Psoas muscle (tissue), 8 donors: ENCODE measurements around the gene FUT9. TPM values are rescaled to one million over a fixed set of nuclear protein-coding genes. Genes with fewer than 3 reads are reported as not detected.

ENCODE experiments used
- ATAC-seq, 4 donors: fragments of 200-7000 bp; cut with Tn5 transposase; one replicate each; pipeline ENCODE4 v1.9.1; 2020; ENCODE audit warnings: moderate library complexity in 3 of 4, mild to moderate bottlenecking in 2 of 4
- DNase-seq, 2 donors: peaks; one replicate each; pipeline ENCODE4 v3.0.0-alpha.2; 2020
- H3K27ac ChIP-seq: fragments of 200-600 bp; one replicate; pipeline ENCODE4 v1.8.0; 2022
- H3K27me3 ChIP-seq, 3 donors: fragments of 200-600 bp in 1 of 3; one replicate each; pipeline versions ENCODE4 v1.6.1 to v1.8.0; 2013 to 2022; ENCODE audit warnings: low read length in 2 of 3, mild to moderate bottlenecking in 2 of 3, moderate library complexity in 1 of 3; ENCODE audit not compliant: insufficient read depth in 3 of 3
- H3K36me3 ChIP-seq, 2 donors: fragments of 200-600 bp in 1 of 2; one replicate each; pipeline versions ENCODE4 v1.6.1 to v1.8.0; 2013 to 2022; ENCODE audit warnings: low read depth in 1 of 2, mild to moderate bottlenecking in 1 of 2, moderate library complexity in 1 of 2; ENCODE audit not compliant: insufficient read depth in 1 of 2
- H3K4me1 ChIP-seq: fragments of 200-600 bp; one replicate; pipeline ENCODE4 v1.8.0; 2022
- H3K4me3 ChIP-seq: fragments of 200-600 bp; one replicate; pipeline ENCODE4 v1.8.0; 2022; ENCODE audit warnings: mild to moderate bottlenecking
- H3K9me3 ChIP-seq: fragments of 200-600 bp; one replicate; pipeline ENCODE4 v1.8.0; 2022
- WGBS, 3 donors: extraction: QIAGEN DNeasy Blood & Tissue Kit; methylation state at CpG; one replicate each; pipeline versions ENCODE4 v1.1.6 to v1.1.7; 2013; 5-methylcytosine and 5-hydroxymethylcytosine counted together
- intact Hi-C, 2 donors: fragments of 100-400 bp; cut with DNase I; formaldehyde crosslinking; loops; one replicate each; pipeline versions ENCODE4 v1.11.0 to v1.14.2; 2022
- polyA plus RNA-seq, 3 donors: library from polyadenylated mRNA; stranded (reverse); fragments of 200-250 nt; gene quantifications; one replicate each; pipeline ENCODE4 v1.2.3, GENCODE V29; 2013
- total RNA-seq, 4 donors: library from RNA; stranded (reverse); fragmentation: NEBNext Ultra II Directional in 2 of 4; extraction: Animal tissue kit (Norgen Biotek cat#: 25700) in 2 of 4; gene quantifications; one replicate each; pipeline versions ENCODE4 v1.2.1 to v1.2.4, GENCODE V29; 2021 to 2023
- TF ChIP-seq, protein P1 (sequence below): fragments of 200-600 bp; IDR thresholded peaks from one replicate; pipeline ENCODE4 v1.8.0; 2022; ENCODE audit warnings: antibody characterized with exemption
- donor health status: healthy with polysubstance abuse.
- donor health status: DM: no; HTN: no; CAD: no; lungs with moderate emphysema.
- donor health status: Bipolar disorder and iron deficiency.
- donor health status: healthy.
- donor health status: DM: yes; HTN: yes; CAD: no.
- donor health status: DM: no; HTN: no; CAD: no.
- donor health status: DM: no; HTN: no; CAD: no.
- donor health status: DM: yes; HTN: yes; CAD: no.

Gene FUT9
- total and polyA plus RNA-seq, 7 donors: 0.01 TPM; not detected in 5

DNA sequence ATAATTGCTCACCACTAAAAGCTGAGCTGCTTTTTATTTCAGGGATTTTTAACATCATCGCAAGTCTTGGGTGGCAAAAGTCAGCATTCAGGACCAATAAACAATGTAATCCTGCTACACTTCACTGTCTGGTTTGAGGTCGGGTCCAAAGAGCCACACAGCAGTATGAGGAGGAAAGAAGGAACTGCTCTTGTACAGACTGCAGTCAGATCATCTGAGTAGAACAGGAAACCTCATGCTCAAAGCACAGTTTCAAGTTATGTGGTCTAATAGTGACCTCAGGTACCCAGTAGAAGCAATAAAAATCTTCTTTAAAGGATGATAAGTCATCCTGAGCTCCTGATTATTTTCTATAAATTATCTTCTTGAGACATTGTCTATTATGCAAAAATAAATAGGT lies 211.4 kb downstream of the FUT9 start:
- H3K27ac ChIP-seq: no peak overlapping the region
- intact Hi-C loops: no loop called here
- no peak overlapping the region for H3K4me3 ChIP-seq
- DNase-seq: no peak
- H3K36me3 ChIP-seq: no peaks in the 10 kb centered on the region
- no peaks in the 10 kb centered on the region for H3K9me3 ChIP-seq
- no peaks in the 10 kb centered on the region for H3K27me3 ChIP-seq
- ATAC-seq: no peak
- WGBS, 3 donors: 64 to 66% (median 64%) methylated on average over 2 of the region's 2 CpGs
- H3K4me1 ChIP-seq: no peaks in the 10 kb centered on the region
- TF ChIP-seq, protein P1, sequence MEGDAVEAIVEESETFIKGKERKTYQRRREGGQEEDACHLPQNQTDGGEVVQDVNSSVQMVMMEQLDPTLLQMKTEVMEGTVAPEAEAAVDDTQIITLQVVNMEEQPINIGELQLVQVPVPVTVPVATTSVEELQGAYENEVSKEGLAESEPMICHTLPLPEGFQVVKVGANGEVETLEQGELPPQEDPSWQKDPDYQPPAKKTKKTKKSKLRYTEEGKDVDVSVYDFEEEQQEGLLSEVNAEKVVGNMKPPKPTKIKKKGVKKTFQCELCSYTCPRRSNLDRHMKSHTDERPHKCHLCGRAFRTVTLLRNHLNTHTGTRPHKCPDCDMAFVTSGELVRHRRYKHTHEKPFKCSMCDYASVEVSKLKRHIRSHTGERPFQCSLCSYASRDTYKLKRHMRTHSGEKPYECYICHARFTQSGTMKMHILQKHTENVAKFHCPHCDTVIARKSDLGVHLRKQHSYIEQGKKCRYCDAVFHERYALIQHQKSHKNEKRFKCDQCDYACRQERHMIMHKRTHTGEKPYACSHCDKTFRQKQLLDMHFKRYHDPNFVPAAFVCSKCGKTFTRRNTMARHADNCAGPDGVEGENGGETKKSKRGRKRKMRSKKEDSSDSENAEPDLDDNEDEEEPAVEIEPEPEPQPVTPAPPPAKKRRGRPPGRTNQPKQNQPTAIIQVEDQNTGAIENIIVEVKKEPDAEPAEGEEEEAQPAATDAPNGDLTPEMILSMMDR: no peak

DNA sequence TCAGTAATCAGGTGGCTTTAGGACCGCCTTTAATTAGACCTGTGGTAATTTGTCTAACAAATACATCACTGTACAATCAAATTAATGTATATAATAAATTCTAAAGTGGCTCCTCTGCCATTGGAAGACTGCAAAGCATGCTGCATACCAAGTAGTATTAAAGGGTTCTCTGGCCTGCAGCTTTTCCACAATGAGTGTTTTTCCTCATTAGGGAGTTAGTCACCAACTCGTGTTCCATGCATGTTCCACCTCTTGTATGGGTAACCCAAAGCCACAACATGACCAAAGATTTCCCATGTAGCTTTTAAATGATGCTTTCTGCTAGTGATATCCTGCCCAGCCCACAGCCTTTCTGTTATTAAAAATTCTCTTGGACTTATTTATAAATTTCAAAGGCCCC lies 218.7 kb downstream of the FUT9 start:
- no peak for ATAC-seq
- H3K27ac ChIP-seq: no peak overlapping the region
- H3K4me1 ChIP-seq: no peaks in the 10 kb centered on the region
- TF ChIP-seq, protein P1: no peak
- H3K27me3 ChIP-seq: no peaks in the 10 kb centered on the region
- DNase-seq: no peak
- H3K36me3 ChIP-seq: no peaks in the 10 kb centered on the region
- no peaks in the 10 kb centered on the region for H3K9me3 ChIP-seq
- WGBS, 3 donors: 64 to 72% (median 69%) methylated on average over 2 of the region's 2 CpGs
- H3K4me3 ChIP-seq: no peak overlapping the region
- intact Hi-C loops: no loop called here

DNA sequence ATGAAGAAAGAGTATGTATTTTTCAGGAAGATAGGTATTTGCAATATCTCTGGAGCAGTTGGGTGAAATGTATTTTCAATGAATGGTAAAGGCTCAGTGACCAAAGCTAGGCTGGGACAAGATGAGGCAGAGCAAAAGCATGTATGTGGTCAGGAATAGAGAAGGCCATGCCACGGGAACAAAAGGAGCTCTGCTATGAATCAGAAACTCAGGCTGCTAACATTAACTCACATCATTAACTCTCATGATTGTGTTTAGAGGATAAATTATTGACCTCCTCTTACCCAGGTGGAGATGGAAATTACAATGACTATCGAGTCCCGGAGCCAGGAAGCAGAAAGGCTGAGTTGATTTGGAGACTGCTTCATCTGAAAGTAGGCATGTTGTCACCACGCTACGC lies 220.2 kb downstream of the FUT9 start:
- ATAC-seq: no peak
- 83 to 85% (median 84%) methylated on average over 5 of the region's 5 CpGs for WGBS, 3 donors
- no peaks in the 10 kb centered on the region for H3K4me1 ChIP-seq
- H3K36me3 ChIP-seq: no peaks in the 10 kb centered on the region
- no peak for DNase-seq
- intact Hi-C loops: no loop called here
- no peak overlapping the region for H3K4me3 ChIP-seq
- H3K9me3 ChIP-seq: no peaks in the 10 kb centered on the region
- no peak overlapping the region for H3K27ac ChIP-seq
- H3K27me3 ChIP-seq: no peaks in the 10 kb centered on the region
- TF ChIP-seq, protein P1: no peak

DNA sequence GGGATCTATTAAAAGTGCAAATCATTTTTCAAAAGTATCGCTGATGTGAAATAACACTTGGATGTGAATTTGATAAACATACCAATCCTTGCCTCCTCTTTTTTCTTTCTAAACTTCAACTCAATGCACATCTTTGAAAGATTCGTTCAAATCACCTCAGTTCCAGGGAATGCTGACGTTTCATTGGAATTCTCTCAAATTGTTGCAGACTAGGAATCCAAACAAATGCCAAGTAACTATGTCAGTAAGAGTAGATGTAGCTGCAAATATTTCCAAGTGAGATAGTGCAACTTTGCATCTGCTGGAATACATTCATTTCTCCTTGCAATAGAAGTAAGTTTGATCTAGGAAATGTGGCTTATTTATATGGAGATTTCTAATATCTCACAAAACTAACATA lies 220.7 kb downstream of the FUT9 start:
- Histone ChIP-seq H3K4me1 (no peaks in the 10 kb centered on the region), H3K36me3 (no peaks in the 10 kb centered on the region), H3K27me3 (no peaks in the 10 kb centered on the region), H3K4me3 (no peak overlapping the region), H3K9me3 (no peaks in the 10 kb centered on the region), H3K27ac (no peak overlapping the region)
- no peak for ATAC-seq
- no peak for DNase-seq
- TF ChIP-seq, protein P1: no peak
- 70 to 76% (median 73%) methylated on average over 3 of the region's 3 CpGs for WGBS, 3 donors
- intact Hi-C loops: no loop called here

DNA sequence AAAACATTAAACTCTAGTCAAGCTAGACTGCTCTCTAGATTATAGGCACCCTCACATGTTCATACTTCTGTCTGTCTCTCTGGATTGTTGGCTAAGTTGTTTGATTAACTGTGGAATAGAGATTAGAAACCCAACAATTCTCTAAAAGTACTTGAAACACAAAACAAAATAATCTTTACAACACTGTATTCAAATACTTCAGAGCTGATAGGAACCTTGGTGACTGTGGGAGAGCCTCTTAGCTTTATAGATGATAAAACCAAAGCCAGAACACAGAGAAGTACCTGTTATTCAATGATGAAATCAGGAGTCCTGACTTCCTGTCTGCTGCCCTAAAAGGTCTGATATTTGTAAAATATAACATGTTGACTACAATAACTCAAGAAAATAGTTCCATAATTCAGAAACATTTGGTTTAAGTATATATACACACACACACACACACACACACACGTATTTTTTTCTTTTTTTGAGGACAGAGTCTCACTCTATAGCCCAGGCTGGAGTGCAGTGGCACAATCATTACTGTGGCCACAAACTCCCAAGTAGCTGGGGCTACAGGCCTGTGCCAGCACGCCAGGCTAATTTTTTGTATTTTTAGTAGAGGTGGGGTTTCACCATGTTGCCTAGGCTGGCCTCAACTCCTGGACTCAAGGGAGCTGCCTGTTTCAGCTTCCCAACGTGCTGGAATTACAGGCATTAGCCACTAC lies 222.0 kb downstream of the FUT9 start:
- DNase-seq: no peak
- TF ChIP-seq, protein P1: no peak
- Histone ChIP-seq H3K9me3 (no peaks in the 10 kb centered on the region), H3K36me3 (no peaks in the 10 kb centered on the region), H3K4me1 (no peaks in the 10 kb centered on the region), H3K4me3 (no peak overlapping the region), H3K27me3 (no peaks in the 10 kb centered on the region), H3K27ac (no peak overlapping the region)
- ATAC-seq: no peak
- WGBS, 3 donors: 41 to 56% (median 48%) methylated on average over 3 of the region's 3 CpGs
- intact Hi-C loops: no loop called here
